KMS-11 (cell line): Measurements from ENCODE around the gene ST8SIA6.

Experiments used
- H2AFZ ChIP-seq: fragments of 200-600 bp; sonication (generic); 2 replicates; pipeline ENCODE4 v1.6.1; 2016; ENCODE audit warnings: antibody characterized with exemption, mixed run types, low read depth
- H3K27ac ChIP-seq: fragments of 200-600 bp; sonication (generic); 2 replicates; pipeline ENCODE4 v1.6.1; 2016; ENCODE audit warnings: mild to moderate bottlenecking, mixed run types
- H3K27me3 ChIP-seq: fragments of 200-600 bp; sonication (generic); 2 replicates; pipeline ENCODE4 v1.6.1; 2017; ENCODE audit warnings: mild to moderate bottlenecking, low read depth, mixed run types, moderate library complexity; ENCODE audit not compliant: insufficient read depth
- H3K36me3 ChIP-seq: fragments of 200-600 bp; sonication (generic); 2 replicates; pipeline ENCODE4 v1.6.1; 2017; ENCODE audit warnings: mild to moderate bottlenecking, mixed run types; ENCODE audit not compliant: insufficient read depth
- H3K4me1 ChIP-seq: fragments of 200-600 bp; sonication (generic); 2 replicates; pipeline ENCODE4 v1.6.1; 2016; ENCODE audit warnings: mild to moderate bottlenecking, low read depth, mixed run types; ENCODE audit not compliant: poor library complexity, severe bottlenecking
- H3K4me2 ChIP-seq: fragments of 200-600 bp; sonication (generic); 2 replicates; pipeline ENCODE4 v1.7.0; 2016; ENCODE audit warnings: mild to moderate bottlenecking, mixed run types
- H3K4me3 ChIP-seq: fragments of 200-600 bp; sonication (generic); IDR thresholded peaks from 2 replicates; pipeline ENCODE4 v1.6.1; 2017; ENCODE audit warnings: low read depth, low read length, mixed read lengths; ENCODE audit not compliant: insufficient read depth
- H3K79me2 ChIP-seq: fragments of 200-600 bp; sonication (generic); 2 replicates; pipeline ENCODE4 v1.6.1; 2016; ENCODE audit warnings: low read depth, mixed run types; ENCODE audit not compliant: insufficient read depth
- H3K9ac ChIP-seq: fragments of 200-600 bp; sonication (generic); 2 replicates; pipeline ENCODE4 v1.6.1; 2016; ENCODE audit warnings: mild to moderate bottlenecking, mixed run types
- H4K20me1 ChIP-seq: fragments of 200-600 bp; sonication (generic); 2 replicates; pipeline ENCODE4 v1.6.1; 2016; ENCODE audit warnings: mild to moderate bottlenecking, mixed run types; ENCODE audit not compliant: insufficient read depth
- TF ChIP-seq, protein P1 (sequence below): fragments of 200-600 bp; sonication (generic); conservative IDR thresholded peaks from 2 replicates; pipeline ENCODE4 v1.6.1; 2017; ENCODE audit warnings: low read depth, mild to moderate bottlenecking, antibody characterized with exemption, low read length, moderate library complexity, mixed read lengths

The ST8SIA6 gene

DNA sequence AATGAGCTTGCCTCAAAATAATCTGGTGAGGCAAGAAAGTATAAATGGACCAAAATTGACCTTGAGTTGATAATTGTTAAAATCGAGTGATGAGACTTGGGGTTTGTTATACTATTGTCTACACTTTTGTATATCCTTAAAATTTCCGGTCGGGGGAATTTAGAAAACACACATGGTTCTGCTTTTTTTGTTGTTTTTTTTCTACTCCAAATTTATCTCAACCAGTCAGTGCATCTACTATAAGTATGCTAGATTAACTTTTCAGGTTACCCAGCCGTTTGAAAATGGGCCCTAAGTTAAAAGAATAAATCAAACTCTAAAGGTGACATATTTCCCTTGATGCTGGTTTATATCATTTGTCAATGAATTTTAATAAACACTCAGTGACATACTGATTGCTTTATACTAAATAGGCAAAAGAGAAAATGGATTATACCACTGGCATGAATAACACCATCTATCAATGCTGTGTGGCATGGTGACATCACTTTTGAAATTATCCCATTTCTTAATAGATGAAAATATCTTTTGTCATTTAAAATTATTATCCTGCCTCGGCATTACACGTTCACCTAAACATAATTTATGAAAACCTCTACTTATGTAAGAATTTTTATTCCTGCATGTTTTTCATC lies 40.3 kb upstream of the ST8SIA6 start:
- no peaks in the 10 kb centered on the region for H3K4me1 ChIP-seq
- H4K20me1 ChIP-seq: no peaks in the 10 kb centered on the region
- no peak overlapping the region for H3K9ac ChIP-seq
- no peak overlapping the region for H3K27ac ChIP-seq
- no peaks in the 10 kb centered on the region for H3K36me3 ChIP-seq
- no peak overlapping the region for H3K4me2 ChIP-seq
- no peak overlapping the region for H2AFZ ChIP-seq
- no peak overlapping the region for H3K4me3 ChIP-seq
- TF ChIP-seq, protein P1, sequence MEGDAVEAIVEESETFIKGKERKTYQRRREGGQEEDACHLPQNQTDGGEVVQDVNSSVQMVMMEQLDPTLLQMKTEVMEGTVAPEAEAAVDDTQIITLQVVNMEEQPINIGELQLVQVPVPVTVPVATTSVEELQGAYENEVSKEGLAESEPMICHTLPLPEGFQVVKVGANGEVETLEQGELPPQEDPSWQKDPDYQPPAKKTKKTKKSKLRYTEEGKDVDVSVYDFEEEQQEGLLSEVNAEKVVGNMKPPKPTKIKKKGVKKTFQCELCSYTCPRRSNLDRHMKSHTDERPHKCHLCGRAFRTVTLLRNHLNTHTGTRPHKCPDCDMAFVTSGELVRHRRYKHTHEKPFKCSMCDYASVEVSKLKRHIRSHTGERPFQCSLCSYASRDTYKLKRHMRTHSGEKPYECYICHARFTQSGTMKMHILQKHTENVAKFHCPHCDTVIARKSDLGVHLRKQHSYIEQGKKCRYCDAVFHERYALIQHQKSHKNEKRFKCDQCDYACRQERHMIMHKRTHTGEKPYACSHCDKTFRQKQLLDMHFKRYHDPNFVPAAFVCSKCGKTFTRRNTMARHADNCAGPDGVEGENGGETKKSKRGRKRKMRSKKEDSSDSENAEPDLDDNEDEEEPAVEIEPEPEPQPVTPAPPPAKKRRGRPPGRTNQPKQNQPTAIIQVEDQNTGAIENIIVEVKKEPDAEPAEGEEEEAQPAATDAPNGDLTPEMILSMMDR: no peak
- H3K27me3 ChIP-seq: no peaks in the 10 kb centered on the region
- no peaks in the 10 kb centered on the region for H3K79me2 ChIP-seq

DNA sequence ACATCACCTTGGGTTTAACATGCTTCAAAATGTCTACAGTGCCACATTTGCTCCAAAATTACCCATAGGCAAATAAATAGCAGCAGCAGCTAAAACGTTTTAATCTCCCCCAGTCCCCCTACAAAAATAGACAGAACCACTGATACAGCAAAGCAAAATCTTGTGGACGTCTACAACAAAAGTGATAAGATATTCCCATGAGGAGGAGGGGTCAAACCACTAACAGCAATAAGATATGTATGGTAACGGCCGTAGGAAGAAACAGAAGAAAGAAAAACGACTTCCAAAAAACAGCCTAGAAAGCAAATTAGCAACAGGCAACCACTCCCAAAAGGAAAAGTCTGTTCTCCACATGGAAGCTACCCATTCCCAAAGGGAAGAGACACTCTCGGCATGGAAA lies 34.5 kb upstream of the ST8SIA6 start:
- no peaks in the 10 kb centered on the region for H3K4me1 ChIP-seq
- no peak overlapping the region for H3K4me2 ChIP-seq
- H3K9ac ChIP-seq: no peak overlapping the region
- H3K27ac ChIP-seq: no peak overlapping the region
- H2AFZ ChIP-seq: no peak overlapping the region
- no peaks in the 10 kb centered on the region for H4K20me1 ChIP-seq
- TF ChIP-seq, protein P1: no peak
- H3K4me3 ChIP-seq: no peak overlapping the region
- H3K36me3 ChIP-seq: no peaks in the 10 kb centered on the region
- no peaks in the 10 kb centered on the region for H3K79me2 ChIP-seq
- H3K27me3 ChIP-seq: no peaks in the 10 kb centered on the region

DNA sequence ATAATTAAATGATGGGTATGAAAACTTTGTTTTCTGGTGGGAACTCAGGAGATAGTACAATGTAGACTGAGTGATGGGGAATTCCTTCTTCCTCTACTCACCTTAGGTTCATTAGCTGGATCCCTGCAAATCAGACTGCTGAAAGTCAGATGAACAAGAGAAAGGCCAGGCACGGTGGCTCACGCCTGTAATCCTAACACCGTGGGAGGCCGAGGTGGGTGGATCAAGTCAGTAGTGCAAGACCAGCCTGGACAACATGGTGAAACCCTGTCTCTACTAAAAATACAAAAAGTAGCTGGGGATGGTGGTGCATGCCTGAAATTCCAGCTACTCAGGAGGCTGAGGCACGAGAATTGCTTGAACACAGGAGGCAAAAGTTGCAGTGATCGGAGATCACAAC lies 28.7 kb upstream of the ST8SIA6 start:
- no peak overlapping the region for H3K9ac ChIP-seq
- H3K4me2 ChIP-seq: no peak overlapping the region
- H3K27me3 ChIP-seq: no peaks in the 10 kb centered on the region

DNA sequence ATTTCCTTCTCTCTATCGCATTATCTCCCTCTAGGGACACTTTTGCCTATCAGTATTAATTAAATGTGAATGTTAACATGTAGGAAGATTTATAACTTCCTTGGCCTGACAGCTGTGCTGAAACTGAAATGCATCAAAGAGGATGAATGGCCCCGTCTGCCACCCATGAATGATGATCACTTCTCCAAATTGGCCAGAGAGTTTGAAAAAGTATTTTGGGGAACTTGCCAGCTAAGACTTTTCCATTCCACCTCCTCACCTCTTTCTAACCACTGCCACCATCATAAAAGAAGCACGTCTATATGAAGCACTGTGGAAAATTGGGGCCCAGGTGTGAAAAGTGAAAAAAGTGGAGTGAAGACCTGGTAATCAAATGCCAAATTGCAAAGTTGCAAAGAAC lies 25.4 kb upstream of the ST8SIA6 start:
- Histone ChIP-seq H3K4me3 (no peak overlapping the region), H3K79me2 (no peaks in the 10 kb centered on the region), H3K36me3 (no peaks in the 10 kb centered on the region), H3K27me3 (no peaks in the 10 kb centered on the region), H3K27ac (no peak overlapping the region), H3K4me2 (no peak overlapping the region), H3K4me1 (no peaks in the 10 kb centered on the region), H4K20me1 (no peaks in the 10 kb centered on the region), H3K9ac (no peak overlapping the region), H2AFZ (no peak overlapping the region)
- TF ChIP-seq, protein P1: no peak

More for the DNA sequence above, 28.7 kb upstream of the ST8SIA6 start:
- H4K20me1 ChIP-seq: no peaks in the 10 kb centered on the region
- no peak overlapping the region for H3K27ac ChIP-seq
- no peak overlapping the region for H3K4me3 ChIP-seq
- TF ChIP-seq, protein P1: no peak
- no peaks in the 10 kb centered on the region for H3K36me3 ChIP-seq
- H3K4me1 ChIP-seq: no peaks in the 10 kb centered on the region
- H2AFZ ChIP-seq: no peak overlapping the region
- no peaks in the 10 kb centered on the region for H3K79me2 ChIP-seq
